H1 (cell line): ENCODE results near the gene CHRNA3. TPM values are rescaled to one million over a fixed set of nuclear protein-coding genes. Genes with fewer than 3 reads are reported as not detected.

Source experiments
- BACH1 ChIP-seq: IDR thresholded peaks from 2 replicates; pipeline ENCODE4 v1.6.1; 2012; ENCODE audit warnings: low read length, improper control_type of control experiment
- SIN3A ChIP-seq, 2 experiments: IDR thresholded peaks in 1 of 2; conservative IDR thresholded peaks in 1 of 2; 2 replicates each; pipeline ENCODE4 v1.6.1; 2011 to 2012; ENCODE audit warnings: low read length in 2 of 2, improper control_type of control experiment in 1 of 2, low read depth in 1 of 2, mild to moderate bottlenecking in 1 of 2
- YY1 ChIP-seq: IDR thresholded peaks from 2 replicates; pipeline ENCODE4 v1.6.1; 2011; ENCODE audit warnings: low read depth, mild to moderate bottlenecking, low read length
- polyA plus RNA-seq, 7 experiments: library from polyadenylated mRNA; depleted of rRNA in 3 of 7; stranded (reverse) in 5 of 7; unstranded in 2 of 7; fragments of >200 nt in 5 of 7; fragments of 200-250 nt in 2 of 7; gene quantifications; 1 replicate in 5 of 7; 2 replicates in 1 of 7; 4 replicates in 1 of 7; pipeline versions ENCODE4 v1.2.1 to v1.2.3, GENCODE V29; 2011 to 2013; ENCODE audit warnings: missing spikeins in 2 of 7, mixed read lengths in 2 of 7
- total RNA-seq: library from RNA; stranded (reverse); fragmentation: NEBNext Ultra II Directional; extraction: Animal tissue kit (Norgen Biotek cat#: 25700); gene quantifications from 2 replicates; pipeline ENCODE4 v1.2.1, GENCODE V29; 2021
- TF ChIP-seq, protein P1 (sequence below): IDR thresholded peaks from 2 replicates; pipeline ENCODE4 v1.6.1; 2012; ENCODE audit warnings: low read length, inconsistent platforms

The CHRNA3 gene
- total and polyA plus RNA-seq, 2 of the 8 experiments (the other 6 are each of a cell fraction or from before 2014, with no cell fraction given), result 2.1 to 4.7 TPM

DNA sequence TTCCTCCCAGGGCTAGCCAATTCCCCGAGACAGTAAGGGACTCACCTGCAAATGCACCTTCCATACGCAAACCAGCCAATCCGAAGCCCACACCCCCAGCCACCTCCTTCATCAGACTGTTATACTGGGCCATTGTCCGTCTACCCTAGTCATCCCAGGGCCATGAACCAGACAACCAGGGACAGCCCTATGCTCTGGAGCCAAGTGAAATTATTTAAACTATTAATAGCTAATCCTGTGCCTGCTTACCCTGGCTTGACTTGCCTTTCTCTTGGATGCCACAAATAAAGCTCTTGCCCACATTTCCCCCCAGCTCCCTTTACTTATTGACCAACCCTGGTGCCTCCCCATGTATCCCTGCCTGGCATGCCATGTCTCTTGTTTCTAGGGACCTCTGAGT, 24.2 kb upstream of the CHRNA3 start (continued):
- TF ChIP-seq, protein P1, sequence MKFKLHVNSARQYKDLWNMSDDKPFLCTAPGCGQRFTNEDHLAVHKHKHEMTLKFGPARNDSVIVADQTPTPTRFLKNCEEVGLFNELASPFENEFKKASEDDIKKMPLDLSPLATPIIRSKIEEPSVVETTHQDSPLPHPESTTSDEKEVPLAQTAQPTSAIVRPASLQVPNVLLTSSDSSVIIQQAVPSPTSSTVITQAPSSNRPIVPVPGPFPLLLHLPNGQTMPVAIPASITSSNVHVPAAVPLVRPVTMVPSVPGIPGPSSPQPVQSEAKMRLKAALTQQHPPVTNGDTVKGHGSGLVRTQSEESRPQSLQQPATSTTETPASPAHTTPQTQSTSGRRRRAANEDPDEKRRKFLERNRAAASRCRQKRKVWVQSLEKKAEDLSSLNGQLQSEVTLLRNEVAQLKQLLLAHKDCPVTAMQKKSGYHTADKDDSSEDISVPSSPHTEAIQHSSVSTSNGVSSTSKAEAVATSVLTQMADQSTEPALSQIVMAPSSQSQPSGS, result no peak
- TF ChIP-seq YY1 (no peak), SIN3A (conservative IDR thresholded peaks at IDR 0.05 in 1 of 2, IDR thresholded peaks at IDR 0.05 in 1 of 2; ENCODE audit: low read depth in 1 of 2, low read length in 2 of 2) (no peak), BACH1 (no peak)
